ENCODE data around the gene KRT32. TPM values are rescaled to one million over a fixed set of nuclear protein-coding genes. Genes with fewer than 3 reads are reported as not detected.

Gene KRT32
- total RNA-seq, 1 experiment from 2014 or later: not detected

DNA sequence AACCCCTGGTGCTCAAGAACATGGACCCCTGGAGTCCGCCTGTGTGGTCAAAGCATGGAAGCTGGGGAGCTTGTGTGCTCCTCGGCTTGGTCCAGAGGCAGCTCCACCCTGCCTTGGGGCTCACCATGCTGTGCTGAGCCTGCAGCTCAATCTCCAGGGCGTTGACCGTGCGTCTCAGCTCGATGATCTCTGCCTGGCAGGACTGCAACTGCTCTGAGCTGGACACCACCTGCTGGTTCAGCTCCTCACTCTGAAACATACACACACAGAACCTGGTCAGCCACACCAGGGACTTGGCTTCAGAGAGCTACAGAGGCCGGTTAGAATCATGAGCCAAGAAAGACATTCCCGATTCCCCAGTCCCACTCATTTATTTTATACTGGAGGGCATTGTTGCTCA is 11.1 kb upstream of the KRT32 start:
- Mint-ChIP-seq H3K27ac (ENCODE audit: unreplicated experiment) (no peak overlapping the region), H3K4me1 (ENCODE audit: low read depth, unreplicated experiment) (peaks cover 2% of the 10 kb centered on the region), H3K9me3 (ENCODE audit: unreplicated experiment) (no peaks in the 10 kb centered on the region), H3K4me3 (ENCODE audit: unreplicated experiment) (no peak overlapping the region), H3K27me3 (ENCODE audit: insufficient read depth, unreplicated experiment) (no peaks in the 10 kb centered on the region), H3K36me3 (ENCODE audit: insufficient read depth, unreplicated experiment) (no peaks in the 10 kb centered on the region)
- no peak for DNase-seq
- CTCF ChIA-PET: interaction anchor here (0.6 to 1.2 kb wide), 2 partner anchors 170 to 188 kb away, joined by 4 read pairs; no protein-coding TSS in a partner anchor
- Histone ChIP-seq H3K9me3 (no peaks in the 10 kb centered on the region), H3K4me3 (ENCODE audit: low read depth, low read length) (no peak overlapping the region), H3K4me1 (peaks cover 4% of the 10 kb centered on the region), H3K27me3 (replicated peaks; ENCODE audit: control insufficient read depth, insufficient read depth, low read length) (no peaks in the 10 kb centered on the region), H3K36me3 (ENCODE audit: control insufficient read depth, insufficient read depth, low read length) (no peaks in the 10 kb centered on the region)
- intact Hi-C loops (cut with micrococcal nuclease; ENCODE audit: unreplicated experiment): no loop called here
- no TSS peak for BruUV-seq (replicated peaks)
- POLR2A ChIA-PET: no interaction called here
- TF ChIP-seq, protein P1, sequence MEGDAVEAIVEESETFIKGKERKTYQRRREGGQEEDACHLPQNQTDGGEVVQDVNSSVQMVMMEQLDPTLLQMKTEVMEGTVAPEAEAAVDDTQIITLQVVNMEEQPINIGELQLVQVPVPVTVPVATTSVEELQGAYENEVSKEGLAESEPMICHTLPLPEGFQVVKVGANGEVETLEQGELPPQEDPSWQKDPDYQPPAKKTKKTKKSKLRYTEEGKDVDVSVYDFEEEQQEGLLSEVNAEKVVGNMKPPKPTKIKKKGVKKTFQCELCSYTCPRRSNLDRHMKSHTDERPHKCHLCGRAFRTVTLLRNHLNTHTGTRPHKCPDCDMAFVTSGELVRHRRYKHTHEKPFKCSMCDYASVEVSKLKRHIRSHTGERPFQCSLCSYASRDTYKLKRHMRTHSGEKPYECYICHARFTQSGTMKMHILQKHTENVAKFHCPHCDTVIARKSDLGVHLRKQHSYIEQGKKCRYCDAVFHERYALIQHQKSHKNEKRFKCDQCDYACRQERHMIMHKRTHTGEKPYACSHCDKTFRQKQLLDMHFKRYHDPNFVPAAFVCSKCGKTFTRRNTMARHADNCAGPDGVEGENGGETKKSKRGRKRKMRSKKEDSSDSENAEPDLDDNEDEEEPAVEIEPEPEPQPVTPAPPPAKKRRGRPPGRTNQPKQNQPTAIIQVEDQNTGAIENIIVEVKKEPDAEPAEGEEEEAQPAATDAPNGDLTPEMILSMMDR (IDR thresholded peaks at IDR 0.05; ENCODE audit: insufficient read depth in 1 of 2, low read depth in 1 of 2, low read length in 1 of 2, severe bottlenecking in 1 of 2, unreplicated experiment in 1 of 2): no peak

DNA sequence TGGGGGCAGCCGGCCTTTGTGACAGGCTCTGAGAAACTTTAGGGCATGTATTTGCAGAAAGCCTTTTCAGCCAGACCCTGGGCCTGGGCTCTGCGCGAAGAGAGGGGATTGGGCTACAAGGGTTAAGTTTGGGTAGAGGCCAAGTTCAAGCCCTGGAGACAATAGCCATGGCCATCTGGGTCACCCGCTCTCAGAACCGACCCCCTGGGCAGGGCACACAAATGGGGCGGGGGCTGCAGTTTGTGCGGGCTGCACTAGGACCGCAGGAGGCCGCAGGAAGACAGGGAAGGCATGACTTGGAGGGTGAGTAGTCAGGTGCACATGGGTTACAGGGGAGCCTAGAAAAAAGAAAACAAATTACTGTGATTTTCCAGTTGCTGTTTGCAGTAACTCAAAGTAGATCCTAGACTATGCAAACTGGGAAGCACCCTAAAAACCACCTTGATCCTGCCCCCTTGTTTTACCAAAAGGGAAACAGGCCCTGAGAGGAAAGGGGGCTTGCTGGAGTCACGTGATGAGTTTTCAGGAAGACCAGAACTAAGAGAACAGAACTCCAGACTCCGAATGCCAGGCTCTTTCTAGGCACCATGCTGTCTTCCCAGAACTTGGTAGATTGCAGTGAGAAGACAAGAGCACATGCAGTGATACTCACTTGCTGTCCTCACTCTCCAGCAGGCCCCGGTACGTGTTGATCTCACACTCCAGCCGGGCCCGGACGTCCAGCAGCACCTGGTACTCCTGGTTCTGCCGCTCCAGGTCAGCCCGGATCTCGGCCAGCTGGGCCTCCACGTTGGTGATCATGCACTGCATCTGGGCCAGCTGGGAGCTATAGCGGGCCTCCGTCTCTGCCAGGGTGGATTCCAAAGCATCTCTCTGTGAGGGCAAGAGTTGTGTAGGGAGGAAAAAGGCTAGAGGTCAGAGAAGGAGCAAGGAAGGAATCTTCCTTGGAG is 10.0 kb upstream of the KRT32 start:
- no peaks in the 10 kb centered on the region for H3K36me3 Mint-ChIP-seq (ENCODE audit: insufficient read depth, unreplicated experiment)
- H3K27ac Mint-ChIP-seq (ENCODE audit: unreplicated experiment): no peak overlapping the region
- H3K4me1 Mint-ChIP-seq (ENCODE audit: low read depth, unreplicated experiment): no peaks in the 10 kb centered on the region
- Histone ChIP-seq H3K9me3 (no peaks in the 10 kb centered on the region), H3K4me3 (ENCODE audit: low read depth, low read length) (no peak overlapping the region), H3K4me1 (no peaks in the 10 kb centered on the region), H3K27me3 (replicated peaks; ENCODE audit: control insufficient read depth, insufficient read depth, low read length) (no peaks in the 10 kb centered on the region), H3K36me3 (ENCODE audit: control insufficient read depth, insufficient read depth, low read length) (no peaks in the 10 kb centered on the region)
- no peaks in the 10 kb centered on the region for H3K27me3 Mint-ChIP-seq (ENCODE audit: insufficient read depth, unreplicated experiment)
- TF ChIP-seq, protein P1 (IDR thresholded peaks at IDR 0.05; ENCODE audit: insufficient read depth in 1 of 2, low read depth in 1 of 2, low read length in 1 of 2, severe bottlenecking in 1 of 2, unreplicated experiment in 1 of 2): no peak
- no TSS peak for BruUV-seq (replicated peaks)
- no peaks in the 10 kb centered on the region for H3K9me3 Mint-ChIP-seq (ENCODE audit: unreplicated experiment)
- CTCF ChIA-PET: interaction anchor here (1.2 kb wide), 1 partner anchor 189 kb away, joined by 4 read pairs; no protein-coding TSS in a partner anchor
- DNase-seq: no peak
- intact Hi-C loops (cut with micrococcal nuclease; ENCODE audit: unreplicated experiment): no loop called here
- POLR2A ChIA-PET: no interaction called here
- H3K4me3 Mint-ChIP-seq (ENCODE audit: unreplicated experiment): no peak overlapping the region

DNA sequence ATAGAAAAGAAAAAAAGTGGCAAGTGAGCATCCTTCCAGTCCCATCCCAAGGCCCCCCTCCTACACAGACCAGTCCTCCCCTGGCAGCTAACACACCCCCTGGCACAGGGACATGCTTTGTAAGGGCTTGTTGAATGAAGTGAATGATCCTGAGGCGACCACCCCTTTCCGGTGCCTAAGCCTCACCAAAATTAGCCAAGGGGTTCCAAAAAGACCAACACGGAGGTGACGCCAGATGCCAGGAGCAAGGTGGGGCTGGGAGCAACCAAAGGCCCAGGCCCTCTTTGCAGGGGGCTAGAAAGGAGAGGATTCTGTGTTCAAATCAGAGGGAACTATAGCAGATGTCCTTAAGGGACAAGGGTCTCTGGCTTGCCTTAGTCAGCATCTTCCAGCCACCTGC is 8.2 kb upstream of the KRT32 start:
- Mint-ChIP-seq H3K4me1 (ENCODE audit: low read depth, unreplicated experiment) (no peaks in the 10 kb centered on the region), H3K9me3 (ENCODE audit: unreplicated experiment) (no peaks in the 10 kb centered on the region), H3K27ac (ENCODE audit: unreplicated experiment) (no peak overlapping the region), H3K36me3 (ENCODE audit: insufficient read depth, unreplicated experiment) (no peaks in the 10 kb centered on the region), H3K4me3 (ENCODE audit: unreplicated experiment) (no peak overlapping the region), H3K27me3 (ENCODE audit: insufficient read depth, unreplicated experiment) (no peaks in the 10 kb centered on the region)
- ChIA-PET CTCF (no interaction called here), POLR2A (no interaction called here)
- DNase-seq: no peak
- Histone ChIP-seq H3K9me3 (no peaks in the 10 kb centered on the region), H3K36me3 (ENCODE audit: control insufficient read depth, insufficient read depth, low read length) (no peaks in the 10 kb centered on the region), H3K27me3 (replicated peaks; ENCODE audit: control insufficient read depth, insufficient read depth, low read length) (no peaks in the 10 kb centered on the region), H3K4me3 (ENCODE audit: low read depth, low read length) (no peak overlapping the region), H3K4me1 (no peaks in the 10 kb centered on the region)
- TF ChIP-seq, protein P1 (IDR thresholded peaks at IDR 0.05; ENCODE audit: insufficient read depth in 1 of 2, low read depth in 1 of 2, low read length in 1 of 2, severe bottlenecking in 1 of 2, unreplicated experiment in 1 of 2): no peak
- BruUV-seq (replicated peaks): no TSS peak
- intact Hi-C loops (cut with micrococcal nuclease; ENCODE audit: unreplicated experiment): no loop called here

All from Caco-2 (cell line).